HepG2 (cell line): ENCODE measurements around the gene FAM229A. TPM values are rescaled to one million over a fixed set of nuclear protein-coding genes. Genes with fewer than 3 reads are reported as not detected.

Source experiments
- AHDC1 ChIP-seq: sonication (generic); formaldehyde crosslinking; IDR thresholded peaks from 2 replicates; pipeline ENCODE4 v1.5.1; 2020; ENCODE audit warnings: mild to moderate bottlenecking, missing genetic modification reagents, borderline replicate concordance
- ARNT2 ChIP-seq: sonication (generic); formaldehyde crosslinking; IDR thresholded peaks from 2 replicates; pipeline ENCODE4 v1.8.0; 2022; ENCODE audit warnings: mild to moderate bottlenecking, low read depth, missing genetic modification reagents, moderate library complexity
- DMTF1 ChIP-seq: sonication (generic); formaldehyde crosslinking; IDR thresholded peaks from 2 replicates; pipeline ENCODE4 v1.4.0; 2020; ENCODE audit warnings: mild to moderate bottlenecking, missing genetic modification reagents
- FIP1L1 ChIP-seq: fragments of 200-400 bp; formaldehyde crosslinking; IDR thresholded peaks from 2 replicates; pipeline ENCODE4 v1.6.1; 2018; ENCODE audit warnings: low read depth, mild to moderate bottlenecking, low read length, moderate library complexity, borderline replicate concordance; ENCODE audit not compliant: insufficient read depth
- HDAC6 ChIP-seq: fragments of 200-600 bp; sonication (generic); IDR thresholded peaks from 2 replicates; pipeline ENCODE4 v1.7.0; 2017; ENCODE audit warnings: mild to moderate bottlenecking, antibody characterized with exemption, low read length, low read depth
- MED13 ChIP-seq: sonication (generic); formaldehyde crosslinking; IDR thresholded peaks from 2 replicates; pipeline ENCODE4 v1.5.0; 2020; ENCODE audit warnings: missing genetic modification reagents
- NCOA2 ChIP-seq: sonication (generic); formaldehyde crosslinking; IDR thresholded peaks from 2 replicates; pipeline ENCODE4 v1.8.0; 2022; ENCODE audit warnings: inconsistent platforms
- ZFYVE20 ChIP-seq: sonication (generic); formaldehyde crosslinking; IDR thresholded peaks from 2 replicates; pipeline ENCODE4 v1.8.0; 2023; ENCODE audit warnings: low read depth, mild to moderate bottlenecking, moderate library complexity, missing genetic modification reagents, borderline replicate concordance
- ZNF280D ChIP-seq: sonication (generic); formaldehyde crosslinking; IDR thresholded peaks from 2 replicates; pipeline ENCODE4 v1.5.1; 2020; ENCODE audit warnings: mild to moderate bottlenecking, missing genetic modification reagents
- ZNF33A ChIP-seq: sonication (generic); formaldehyde crosslinking; IDR thresholded peaks from 2 replicates; pipeline ENCODE4 v1.5.1; 2020; ENCODE audit warnings: missing genetic modification reagents, mild to moderate bottlenecking, moderate library complexity, borderline replicate concordance
- polyA plus RNA-seq, 8 experiments: library from polyadenylated mRNA; depleted of rRNA in 3 of 8; stranded (reverse) in 7 of 8; unstranded in 1 of 8; fragments of >200 nt; fragmentation: Illumina TruSeq in 4 of 8; extraction: Trizol in 4 of 8; gene quantifications; 2 replicates each; pipeline versions ENCODE4 v1.2.1 to v1.2.3, GENCODE V29; 2011 to 2016; ENCODE audit warnings: low read depth in 4 of 8, missing spikeins in 1 of 8, mixed read lengths in 1 of 8; ENCODE audit not compliant: insufficient read depth in 1 of 8
- total RNA-seq, 5 experiments: library from RNA; depleted of rRNA; stranded (reverse); fragments of >200 nt; fragmentation: Illumina TruSeq; extraction: Trizol; gene quantifications; 2 replicates each; pipeline ENCODE4 v1.2.3, GENCODE V29; 2016; ENCODE audit warnings: low read depth in 1 of 5
- TF ChIP-seq, protein P1 (sequence below): sonication (generic); formaldehyde crosslinking; IDR thresholded peaks from 2 replicates; pipeline ENCODE4 v1.5.1; 2020; ENCODE audit warnings: missing genetic modification reagents, mild to moderate bottlenecking, borderline replicate concordance
- TF ChIP-seq, protein P2 (sequence below): sonication (generic); formaldehyde crosslinking; IDR thresholded peaks from 2 replicates; pipeline ENCODE4 v1.8.0; 2022; ENCODE audit warnings: missing genetic modification reagents, low read depth, mild to moderate bottlenecking, borderline replicate concordance

FAM229A gene
- total and polyA plus RNA-seq, 2 of the 13 experiments (the other 11 are each of a cell fraction or from before 2014, with no cell fraction given) = 3.2 to 17.6 TPM

- TF ChIP-seq DMTF1 (CRISPR knock-in tag) (no peak), MED13 (CRISPR knock-in tag) (0 out of 2 replicates have a peak, but pooled peaks have one; percentile 26), NCOA2 (CRISPR knock-in tag) (peak; percentile 44), HDAC6 (no peak), AHDC1 (CRISPR knock-in tag) (no peak), ZNF280D (no peak), ZNF33A (CRISPR knock-in tag) (no peak), ARNT2 (CRISPR knock-in tag) (no peak), ZFYVE20 (no peak), FIP1L1 (no peak)
- TF ChIP-seq, protein P1, sequence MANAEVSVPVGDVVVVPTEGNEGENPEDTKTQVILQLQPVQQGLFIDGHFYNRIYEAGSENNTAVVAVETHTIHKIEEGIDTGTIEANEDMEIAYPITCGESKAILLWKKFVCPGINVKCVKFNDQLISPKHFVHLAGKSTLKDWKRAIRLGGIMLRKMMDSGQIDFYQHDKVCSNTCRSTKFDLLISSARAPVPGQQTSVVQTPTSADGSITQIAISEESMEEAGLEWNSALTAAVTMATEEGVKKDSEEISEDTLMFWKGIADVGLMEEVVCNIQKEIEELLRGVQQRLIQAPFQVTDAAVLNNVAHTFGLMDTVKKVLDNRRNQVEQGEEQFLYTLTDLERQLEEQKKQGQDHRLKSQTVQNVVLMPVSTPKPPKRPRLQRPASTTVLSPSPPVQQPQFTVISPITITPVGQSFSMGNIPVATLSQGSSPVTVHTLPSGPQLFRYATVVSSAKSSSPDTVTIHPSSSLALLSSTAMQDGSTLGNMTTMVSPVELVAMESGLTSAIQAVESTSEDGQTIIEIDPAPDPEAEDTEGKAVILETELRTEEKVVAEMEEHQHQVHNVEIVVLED = peak; percentile 86
- TF ChIP-seq, protein P2, sequence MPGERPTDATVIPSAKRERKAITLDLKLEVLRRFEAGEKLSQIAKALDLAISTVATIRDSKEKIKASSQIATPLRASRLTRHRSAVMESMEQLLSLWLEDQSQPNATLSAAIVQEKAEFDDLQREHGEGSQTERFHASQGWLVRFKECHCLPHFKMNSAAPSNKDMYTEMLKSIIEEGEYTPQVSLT (CRISPR knock-in tag) = no peak; the same call in 1 of the 2 replicates
Observed at GRCh38 chr1:32394141-32394889, 32.0 kb upstream of the FAM229A start, which contains the start of gene BSDC1 (continued).
